H1 (cell line): Measurements from ENCODE around the gene EGF. TPM values are rescaled to one million over a fixed set of nuclear protein-coding genes. Genes with fewer than 3 reads are reported as not detected.

ENCODE experiments used
- CTCF ChIA-PET: fragments of 300-600 bp; sonication (Branson Sonifier 250); formaldehyde crosslinking; loops from one replicate; lab custom pipeline; 2021; ENCODE audit not compliant: partially characterized antibody; lab: Charles Lee
- POLR2A ChIA-PET: fragments of 300-600 bp; sonication (Branson Sonifier 250); formaldehyde crosslinking; loops from one replicate; lab custom pipeline; 2021; ENCODE audit warnings: inconsistent platforms; ENCODE audit not compliant: partially characterized antibody; lab: Charles Lee
- DNase-seq, 2 experiments: peaks; one replicate each; pipeline versions ENCODE4 v3.0.0 to v3.0.0-alpha.2; 2010 to 2022; ENCODE audit warnings: low spot score in 2 of 2, low read depth in 1 of 2, mixed read lengths in 1 of 2
- FAIRE-seq: peaks from 2 replicates; lab custom pipeline; 2011; peaks lifted over from hg19 to GRCh38; lab: Jason Lieb, UNC
- H2AFZ ChIP-seq: 2 replicates; pipeline ENCODE4 v1.8.1; 2012; ENCODE audit warnings: low read length, inconsistent platforms
- H2AK5ac ChIP-seq: 2 replicates; pipeline ENCODE4 v1.6.1; 2013; ENCODE audit warnings: low read depth, low read length
- H2BK120ac ChIP-seq: replicated peaks from 2 replicates; pipeline ENCODE3; 2013; ENCODE audit warnings: low read depth, low read length, inconsistent platforms
- H2BK12ac ChIP-seq: 2 replicates; pipeline ENCODE4 v1.6.1; 2013; ENCODE audit warnings: low read depth, low read length
- H2BK15ac ChIP-seq: 2 replicates; pipeline ENCODE4 v1.6.1; 2013; ENCODE audit warnings: low read length
- H2BK20ac ChIP-seq: 2 replicates; pipeline ENCODE4 v1.6.1; 2013; ENCODE audit warnings: low read length
- H2BK5ac ChIP-seq: 2 replicates; pipeline ENCODE4 v1.6.1; 2013; ENCODE audit warnings: low read depth, low read length
- H3K14ac ChIP-seq: 2 replicates; pipeline ENCODE4 v1.6.1; 2013; ENCODE audit warnings: inconsistent platforms; ENCODE audit not compliant: insufficient read length
- H3K18ac ChIP-seq: 2 replicates; pipeline ENCODE4 v1.6.1; 2013; ENCODE audit warnings: low read length; ENCODE audit errors: extremely low read depth
- H3K23ac ChIP-seq: 2 replicates; pipeline ENCODE4 v1.6.1; 2013; ENCODE audit warnings: inconsistent platforms; ENCODE audit not compliant: insufficient read length
- H3K23me2 ChIP-seq: 2 replicates; pipeline ENCODE4 v1.6.1; 2013; ENCODE audit warnings: low read depth, low read length
- H3K27ac ChIP-seq: 2 replicates; pipeline ENCODE4 v1.6.1; 2011; ENCODE audit warnings: low read depth, low read length, inconsistent platforms
- H3K27me3 ChIP-seq, 4 experiments: replicated peaks in 1 of 4; 1 replicate in 1 of 4; 2 replicates in 3 of 4; pipeline versions ENCODE4 v1.6.1 to v1.8.1; 2011 to 2013; ENCODE audit warnings: low read length in 3 of 4, mild to moderate bottlenecking in 3 of 4, inconsistent platforms in 2 of 4, mixed read lengths in 2 of 4, moderate library complexity in 1 of 4; ENCODE audit not compliant: control insufficient read depth in 3 of 4, insufficient read depth in 3 of 4; ENCODE audit errors: extremely low read depth in 1 of 4
- H3K36me3 ChIP-seq, 4 experiments: 2 replicates each; pipeline versions ENCODE4 v1.6.1 to v1.8.1; 2011 to 2013; ENCODE audit warnings: mild to moderate bottlenecking in 4 of 4, low read length in 3 of 4, moderate library complexity in 2 of 4, control low read depth in 1 of 4, inconsistent platforms in 1 of 4; ENCODE audit not compliant: insufficient read depth in 4 of 4, control insufficient read depth in 2 of 4
- H3K4ac ChIP-seq: replicated peaks from 2 replicates; pipeline ENCODE3; 2013; ENCODE audit warnings: low read length, low read depth, mixed read lengths, inconsistent platforms; ENCODE audit not compliant: insufficient read length
- H3K4me1 ChIP-seq, 4 experiments: replicated peaks in 1 of 4; 1 replicate in 1 of 4; 2 replicates in 3 of 4; pipeline versions ENCODE4 v1.6.1 to v1.8.1; 2011 to 2013; ENCODE audit warnings: low read length in 3 of 4, inconsistent platforms in 2 of 4, mixed read lengths in 1 of 4; ENCODE audit not compliant: insufficient read depth in 4 of 4, control insufficient read depth in 3 of 4
- H3K4me2 ChIP-seq, 2 experiments: 2 replicates each; pipeline versions ENCODE4 v1.6.1 to v1.8.1; 2011 to 2013; ENCODE audit warnings: low read depth in 2 of 2, low read length in 2 of 2, control low read depth in 1 of 2, inconsistent platforms in 1 of 2, mild to moderate bottlenecking in 1 of 2; ENCODE audit not compliant: insufficient read depth in 1 of 2
- H3K4me3 ChIP-seq, 4 experiments: fragments of 200-600, 300-600 bp in 1 of 4; sonication (generic), shearing (Covaris generic), sonication (Bioruptor Twin) in 1 of 4; 2 replicates each; pipeline versions ENCODE4 v1.5.1 to v1.8.1; 2011 to 2016; ENCODE audit warnings: low read length in 4 of 4, low read depth in 3 of 4, control low read depth in 2 of 4, inconsistent platforms in 2 of 4, mild to moderate bottlenecking in 2 of 4, mixed read lengths in 1 of 4, moderate library complexity in 1 of 4; ENCODE audit not compliant: insufficient read depth in 2 of 4; ENCODE audit errors: extremely low read depth in 1 of 4
- H3K56ac ChIP-seq: replicated peaks from 2 replicates; pipeline ENCODE3; 2013; ENCODE audit warnings: low read depth, mild to moderate bottlenecking, mixed read lengths, low read length, inconsistent platforms; ENCODE audit not compliant: insufficient read length
- H3K79me1 ChIP-seq: 2 replicates; pipeline ENCODE4 v1.6.1; 2013; ENCODE audit warnings: low read depth, low read length, control low read depth
- H3K79me2 ChIP-seq, 2 experiments: 2 replicates each; pipeline versions ENCODE4 v1.6.1 to v1.8.1; 2012 to 2013; ENCODE audit warnings: low read length in 2 of 2, mild to moderate bottlenecking in 2 of 2, inconsistent platforms in 1 of 2; ENCODE audit not compliant: insufficient read depth in 2 of 2, control insufficient read depth in 1 of 2
- H3K9ac ChIP-seq, 4 experiments: replicated peaks in 1 of 4; 1 replicate in 1 of 4; 2 replicates in 3 of 4; pipeline versions ENCODE4 v1.6.1 to v1.8.1; 2011 to 2013; ENCODE audit warnings: low read depth in 3 of 4, low read length in 3 of 4, control low read depth in 2 of 4, mild to moderate bottlenecking in 2 of 4, moderate library complexity in 2 of 4, inconsistent platforms in 1 of 4; ENCODE audit errors: extremely low read depth in 1 of 4
- H3K9me3 ChIP-seq, 2 experiments: 2 replicates each; pipeline versions ENCODE4 v1.6.1 to v1.8.1; 2012 to 2013; ENCODE audit warnings: mild to moderate bottlenecking in 2 of 2, moderate library complexity in 2 of 2, control low read depth in 1 of 2, inconsistent platforms in 1 of 2, low read depth in 1 of 2, low read length in 1 of 2, mixed read lengths in 1 of 2; ENCODE audit not compliant: insufficient read depth in 2 of 2
- H4K20me1 ChIP-seq, 2 experiments: replicated peaks in 1 of 2; 2 replicates each; pipeline versions ENCODE3 to v1.8.1; 2011 to 2013; ENCODE audit warnings: inconsistent platforms in 2 of 2, low read length in 2 of 2, mild to moderate bottlenecking in 1 of 2; ENCODE audit not compliant: insufficient read depth in 2 of 2, control insufficient read depth in 1 of 2
- H4K5ac ChIP-seq: 2 replicates; pipeline ENCODE4 v1.6.1; 2013; ENCODE audit warnings: low read length, low read depth, mixed read lengths, inconsistent platforms; ENCODE audit not compliant: insufficient read length
- H4K8ac ChIP-seq: 2 replicates; pipeline ENCODE4 v1.8.0; 2013; ENCODE audit warnings: mild to moderate bottlenecking, moderate library complexity, low read length, inconsistent platforms; ENCODE audit not compliant: insufficient read depth; ENCODE audit errors: extremely low read depth
- H4K91ac ChIP-seq: replicated peaks from 2 replicates; pipeline ENCODE3; 2013; ENCODE audit warnings: low read length, mixed read lengths, inconsistent platforms; ENCODE audit not compliant: insufficient read length
- BACH1 ChIP-seq: IDR thresholded peaks from 2 replicates; pipeline ENCODE4 v1.6.1; 2012; ENCODE audit warnings: low read length, improper control_type of control experiment
- EGR1 ChIP-seq: IDR thresholded peaks from 2 replicates; pipeline ENCODE4 v1.6.1; 2011; ENCODE audit warnings: low read depth, low read length, borderline replicate concordance
- EP300 ChIP-seq, 2 experiments: IDR thresholded peaks; 1 replicate in 1 of 2; 2 replicates in 1 of 2; pipeline ENCODE4 v1.6.1; 2011 to 2012; ENCODE audit warnings: low read depth in 2 of 2, low read length in 2 of 2, mild to moderate bottlenecking in 2 of 2, borderline replicate concordance in 1 of 2, inconsistent platforms in 1 of 2, moderate library complexity in 1 of 2
- GTF2F1 ChIP-seq: IDR thresholded peaks from 2 replicates; pipeline ENCODE4 v1.6.1; 2012; ENCODE audit warnings: low read depth, low read length, improper control_type of control experiment, borderline replicate concordance
- SRF ChIP-seq: IDR thresholded peaks from 2 replicates; pipeline ENCODE4 v1.6.1; 2011; ENCODE audit warnings: mild to moderate bottlenecking, low read depth, low read length, moderate library complexity
- TAF1 ChIP-seq: IDR thresholded peaks from 2 replicates; pipeline ENCODE4 v1.6.1; 2011; ENCODE audit warnings: mild to moderate bottlenecking, low read depth, low read length
- WGBS, 2 experiments: shearing (Covaris generic) in 1 of 2; methylation state at CpG; one replicate each; pipeline versions ENCODE4 v1.1.6 to v1.1.7; 2013 to 2015; ENCODE audit warnings: low lambda C conversion rate in 2 of 2, mixed read lengths in 2 of 2, inconsistent platforms in 1 of 2, low coverage in 1 of 2, missing lambda C conversion rate in 1 of 2; ENCODE audit not compliant: insufficient replicate concordance in 2 of 2, insufficient coverage in 1 of 2, insufficient read length in 1 of 2; ENCODE audit errors: extremely low coverage in 1 of 2, missing lambda C conversion rate in 1 of 2; 5-methylcytosine and 5-hydroxymethylcytosine counted together
- polyA plus RNA-seq, 7 experiments: library from polyadenylated mRNA; depleted of rRNA in 3 of 7; stranded (reverse) in 5 of 7; unstranded in 2 of 7; fragments of >200 nt in 5 of 7; fragments of 200-250 nt in 2 of 7; gene quantifications; 1 replicate in 5 of 7; 2 replicates in 1 of 7; 4 replicates in 1 of 7; pipeline versions ENCODE4 v1.2.1 to v1.2.3, GENCODE V29; 2011 to 2013; ENCODE audit warnings: missing spikeins in 2 of 7, mixed read lengths in 2 of 7
- total RNA-seq: library from RNA; stranded (reverse); fragmentation: NEBNext Ultra II Directional; extraction: Animal tissue kit (Norgen Biotek cat#: 25700); gene quantifications from 2 replicates; pipeline ENCODE4 v1.2.1, GENCODE V29; 2021

The EGF gene
- total and polyA plus RNA-seq, 2 of the 8 experiments (the other 6 are each of a cell fraction or from before 2014, with no cell fraction given): 1.5 to 2.6 TPM

DNA sequence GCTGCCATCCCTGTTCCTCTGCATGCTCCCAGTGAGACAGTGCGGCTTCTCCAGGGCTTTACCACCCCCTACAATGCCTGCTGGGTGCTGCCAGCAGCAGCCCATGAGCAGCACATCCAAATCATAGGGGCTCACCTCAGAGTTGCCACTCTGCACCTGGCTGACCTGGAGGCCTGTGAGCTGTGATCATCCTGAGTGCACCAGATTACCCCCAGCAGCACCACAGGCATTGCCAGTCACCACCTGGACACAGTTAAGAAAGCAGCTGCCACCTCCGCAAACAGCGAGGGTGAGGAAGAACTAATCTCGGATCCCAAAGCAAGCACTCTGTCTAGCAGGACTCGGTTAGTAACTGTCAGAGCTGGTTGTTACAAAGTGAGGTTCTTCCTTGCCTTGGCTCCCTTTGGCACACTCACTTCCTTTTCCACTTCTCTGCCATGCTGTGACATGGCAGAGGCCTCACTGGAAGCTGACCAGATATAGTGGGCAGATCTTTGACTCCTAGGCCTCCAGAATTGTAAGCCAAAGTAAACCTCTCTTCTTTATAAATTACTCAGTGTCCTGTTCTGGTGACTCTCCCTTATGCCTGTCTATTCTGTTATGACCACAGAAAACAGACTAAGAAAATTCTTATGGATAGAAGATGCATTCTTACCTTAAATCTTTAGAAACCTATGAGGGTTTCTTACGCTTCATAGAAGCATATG is 39.6 kb upstream of the EGF start:
- Histone ChIP-seq H4K91ac (no peak overlapping the region), H3K27ac (no peak overlapping the region), H3K9me3 (no peaks in the 10 kb centered on the region), H2BK5ac (no peak overlapping the region), H3K9ac (no peak overlapping the region), H3K4me3 (no peak overlapping the region), H2BK12ac (no peak overlapping the region), H3K27me3 (no peaks in the 10 kb centered on the region), H2AFZ (no peak overlapping the region), H4K5ac (no peak overlapping the region), H4K20me1 (no peaks in the 10 kb centered on the region), H4K8ac (no peak overlapping the region; the same call in 1 of the 2 replicates), H2BK120ac (no peak overlapping the region), H3K18ac (no peak overlapping the region), H3K56ac (no peak overlapping the region), H3K4me1 (no peaks in the 10 kb centered on the region), H2BK20ac (no peak overlapping the region), H3K79me2 (no peaks in the 10 kb centered on the region), H3K23me2 (no peaks in the 10 kb centered on the region), H3K23ac (no peak overlapping the region), H3K14ac (no peak overlapping the region), H2BK15ac (no peak overlapping the region), H3K4ac (no peak overlapping the region), H2AK5ac (no peak overlapping the region), H3K4me2 (no peak overlapping the region), H3K79me1 (no peaks in the 10 kb centered on the region), H3K36me3 (no peaks in the 10 kb centered on the region)
- ChIA-PET CTCF (interaction anchor here (0.7 to 1.1 kb wide), 2 partner anchors 97 to 126 kb away, joined by 3 read pairs; no protein-coding TSS in a partner anchor), POLR2A (no interaction called here)
- FAIRE-seq: no peak
- WGBS, 2 experiments: 87% methylated on average over 6 of the region's 6 CpGs; no CpG with 5 or more reads in 1 of the 2 experiments
- DNase-seq: no peak
- no peak for TF ChIP-seq EGR1
- TF ChIP-seq TAF1: no peak
- no peak for TF ChIP-seq EP300 (IDR thresholded peaks at IDR 0.05; ENCODE audit: borderline replicate concordance in 1 of 2, low read depth in 2 of 2, low read length in 2 of 2)
- no peak for TF ChIP-seq SRF
- no peak for TF ChIP-seq BACH1
- no peak for TF ChIP-seq GTF2F1
